Measurements from ENCODE around the gene TLL1. TPM values are rescaled to one million over a fixed set of nuclear protein-coding genes. Genes with fewer than 3 reads are reported as not detected.

The TLL1 gene
- total RNA-seq, 1 experiment from 2014 or later, result not detected

DNA sequence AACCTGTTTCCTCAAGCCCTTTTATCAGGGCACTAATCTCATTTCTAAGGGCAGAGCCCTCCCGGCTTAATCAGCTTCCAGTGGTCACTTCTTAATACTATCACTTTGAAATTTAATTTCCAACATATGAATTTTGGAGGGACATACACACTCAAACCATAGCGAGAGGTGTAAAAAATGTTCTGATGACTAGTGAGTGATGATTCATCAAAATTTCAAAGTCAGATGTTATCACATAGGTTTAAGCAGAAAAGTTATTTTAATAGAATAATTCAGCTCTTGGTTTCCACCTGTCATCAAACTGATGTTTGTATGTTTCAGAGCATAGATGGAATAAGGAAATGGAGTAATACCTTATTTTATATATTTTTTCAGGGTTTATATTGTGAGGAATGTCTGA, 161.9 kb downstream of the TLL1 start:
- no peaks in the 10 kb centered on the region for H3K23me2 ChIP-seq (ENCODE audit: insufficient read length, low read depth, low read length, poor library complexity, severe bottlenecking)
- no peak overlapping the region for H2AK5ac ChIP-seq (ENCODE audit: insufficient read length, low read length)
- no peaks in the 10 kb centered on the region for H3K79me1 ChIP-seq (ENCODE audit: insufficient read depth, low read depth, low read length, poor library complexity, severe bottlenecking)
- no peak overlapping the region for H2BK20ac ChIP-seq (ENCODE audit: low read depth, low read length, poor library complexity, severe bottlenecking)
- TF ChIP-seq, protein P1, sequence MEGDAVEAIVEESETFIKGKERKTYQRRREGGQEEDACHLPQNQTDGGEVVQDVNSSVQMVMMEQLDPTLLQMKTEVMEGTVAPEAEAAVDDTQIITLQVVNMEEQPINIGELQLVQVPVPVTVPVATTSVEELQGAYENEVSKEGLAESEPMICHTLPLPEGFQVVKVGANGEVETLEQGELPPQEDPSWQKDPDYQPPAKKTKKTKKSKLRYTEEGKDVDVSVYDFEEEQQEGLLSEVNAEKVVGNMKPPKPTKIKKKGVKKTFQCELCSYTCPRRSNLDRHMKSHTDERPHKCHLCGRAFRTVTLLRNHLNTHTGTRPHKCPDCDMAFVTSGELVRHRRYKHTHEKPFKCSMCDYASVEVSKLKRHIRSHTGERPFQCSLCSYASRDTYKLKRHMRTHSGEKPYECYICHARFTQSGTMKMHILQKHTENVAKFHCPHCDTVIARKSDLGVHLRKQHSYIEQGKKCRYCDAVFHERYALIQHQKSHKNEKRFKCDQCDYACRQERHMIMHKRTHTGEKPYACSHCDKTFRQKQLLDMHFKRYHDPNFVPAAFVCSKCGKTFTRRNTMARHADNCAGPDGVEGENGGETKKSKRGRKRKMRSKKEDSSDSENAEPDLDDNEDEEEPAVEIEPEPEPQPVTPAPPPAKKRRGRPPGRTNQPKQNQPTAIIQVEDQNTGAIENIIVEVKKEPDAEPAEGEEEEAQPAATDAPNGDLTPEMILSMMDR (conservative IDR thresholded peaks at IDR 0.05), result no peak
- H3K27me3 ChIP-seq (ENCODE audit: insufficient read depth, low read length), result no peaks in the 10 kb centered on the region
- H3K79me2 ChIP-seq (ENCODE audit: insufficient read depth, low read length), result no peaks in the 10 kb centered on the region
- no peak overlapping the region for H2BK120ac ChIP-seq (ENCODE audit: low read depth, low read length, poor library complexity, severe bottlenecking)
- no peak overlapping the region for H2BK5ac ChIP-seq (ENCODE audit: insufficient read length, low read length)
- Mint-ChIP-seq H3K4me1 (peaks cover 9 to 10% of the 10 kb centered on the region in 2 experiments), H3K36me3 (ENCODE audit: insufficient read depth in 1 of 3, low read depth in 3 of 3) (no peaks in the 10 kb centered on the region), H3K4me3 (no peak overlapping the region), H3K27me3 (ENCODE audit: low read depth) (no peaks in the 10 kb centered on the region), H3K27ac (no peak overlapping the region), H3K9me3 (no peaks in the 10 kb centered on the region)
- no peak for DNase-seq
- no peak overlapping the region for H3K23ac ChIP-seq (ENCODE audit: insufficient read length, low read depth, low read length)
- no peak overlapping the region for H3K27ac ChIP-seq (ENCODE audit: insufficient read length, low read depth, low read length)
- H2BK15ac ChIP-seq (ENCODE audit: low read depth, low read length), result no peak overlapping the region
- no peak overlapping the region for H3T11ph ChIP-seq (ENCODE audit: low read length)
- H4K20me1 ChIP-seq (ENCODE audit: control insufficient read depth, insufficient read depth, insufficient read length), result no peaks in the 10 kb centered on the region
- H4K5ac ChIP-seq (ENCODE audit: insufficient read length, low read depth, low read length), result no peak overlapping the region
- H3K9ac ChIP-seq (ENCODE audit: extremely low read depth, insufficient read length, low read length), result no peak overlapping the region
- WGBS (ENCODE audit: extremely low coverage, insufficient read length, low lambda C conversion rate), result no CpG with 5 or more reads among the region's 2 CpGs
- H3K4ac ChIP-seq (ENCODE audit: low read depth, low read length), result no peak overlapping the region
- H3K4me1 ChIP-seq (ENCODE audit: insufficient read depth, low read length), result no peaks in the 10 kb centered on the region
- no peak overlapping the region for H3K14ac ChIP-seq (ENCODE audit: insufficient read depth, low read length)
- H3K4me2 ChIP-seq (ENCODE audit: insufficient read depth, insufficient read length, low read length), result no peak overlapping the region
- H4K91ac ChIP-seq (ENCODE audit: insufficient read length, low read depth, low read length), result no peak overlapping the region
- H2AFZ ChIP-seq (ENCODE audit: low read length), result no peak overlapping the region
- H2BK12ac ChIP-seq (ENCODE audit: insufficient read length, low read depth, low read length), result no peak overlapping the region
- H4K8ac ChIP-seq (replicated peaks; ENCODE audit: insufficient read length, low read depth, low read length), result no peak overlapping the region
- H3K56ac ChIP-seq (ENCODE audit: insufficient read length, low read depth, low read length), result no peak overlapping the region
- H3K18ac ChIP-seq (ENCODE audit: insufficient read length, low read depth, low read length), result no peak overlapping the region
- no peaks in the 10 kb centered on the region for H3K9me3 ChIP-seq (ENCODE audit: control insufficient read depth, low read depth, low read length)
